Osteoblast (primary cell): Measurements from ENCODE around the gene DPP6. TPM values are rescaled to one million over a fixed set of nuclear protein-coding genes. Genes with fewer than 3 reads are reported as not detected.
A peak's percentile ranks its signal among the peaks of the same experiment; 100 is the strongest.

Experiments used
- DNase-seq: peaks from one replicate; pipeline ENCODE4 v3.0.0; 2011; ENCODE audit warnings: low spot score, mixed read lengths; ENCODE audit not compliant: insufficient read length; ENCODE audit errors: missing footprints
- H2AFZ ChIP-seq: 2 replicates; pipeline ENCODE4 v1.6.0; 2011; ENCODE audit warnings: mild to moderate bottlenecking, low read length
- H3K27ac ChIP-seq: 2 replicates; pipeline ENCODE4 v1.5.1; 2011; ENCODE audit warnings: mild to moderate bottlenecking, low read depth, low read length, moderate library complexity
- H3K27me3 ChIP-seq: 2 replicates; pipeline ENCODE4 v1.6.0; 2012; ENCODE audit warnings: mild to moderate bottlenecking, control low read depth, inconsistent platforms, low read length, moderate library complexity; ENCODE audit not compliant: insufficient read depth
- H3K36me3 ChIP-seq: 2 replicates; pipeline ENCODE4 v1.5.1; 2011; ENCODE audit warnings: mild to moderate bottlenecking, low read length, control low read depth, moderate library complexity; ENCODE audit not compliant: insufficient read depth
- H3K4me1 ChIP-seq: 2 replicates; pipeline ENCODE4 v1.5.1; 2011; ENCODE audit warnings: mild to moderate bottlenecking, low read length, control low read depth, moderate library complexity; ENCODE audit not compliant: insufficient read depth
- H3K4me2 ChIP-seq: 2 replicates; pipeline ENCODE4 v1.6.0; 2011; ENCODE audit warnings: mild to moderate bottlenecking, low read length; ENCODE audit not compliant: insufficient read depth
- H3K4me3 ChIP-seq: fragments of 200-600 bp; sonication (generic); 3 replicates; pipeline ENCODE4 v1.5.1; 2012; ENCODE audit warnings: mild to moderate bottlenecking, low read length, inconsistent platforms; ENCODE audit not compliant: insufficient read depth
- H3K79me2 ChIP-seq: 2 replicates; pipeline ENCODE4 v1.6.0; 2012; ENCODE audit warnings: mild to moderate bottlenecking, low read length, control low read depth, inconsistent platforms; ENCODE audit not compliant: insufficient read depth
- H3K9me3 ChIP-seq: 2 replicates; pipeline ENCODE4 v1.5.1; 2011; ENCODE audit warnings: low read depth, low read length, control low read depth
- H4K20me1 ChIP-seq: 2 replicates; pipeline ENCODE4 v1.6.0; 2012; ENCODE audit warnings: mild to moderate bottlenecking, low read length, control low read depth; ENCODE audit not compliant: insufficient read depth
- total RNA-seq: library from RNA; depleted of rRNA; stranded (reverse); fragments of >200 nt; gene quantifications from 2 replicates; pipeline ENCODE4 v1.2.3, GENCODE V29; 2012
- TF ChIP-seq, protein P1 (sequence below): IDR thresholded peaks from 2 replicates; pipeline ENCODE4 v1.5.1; 2011; ENCODE audit warnings: mild to moderate bottlenecking, low read depth, low read length, moderate library complexity; ENCODE audit errors: extremely low read depth

The DPP6 gene
- total RNA-seq, 1 donor, result not detected

DNA sequence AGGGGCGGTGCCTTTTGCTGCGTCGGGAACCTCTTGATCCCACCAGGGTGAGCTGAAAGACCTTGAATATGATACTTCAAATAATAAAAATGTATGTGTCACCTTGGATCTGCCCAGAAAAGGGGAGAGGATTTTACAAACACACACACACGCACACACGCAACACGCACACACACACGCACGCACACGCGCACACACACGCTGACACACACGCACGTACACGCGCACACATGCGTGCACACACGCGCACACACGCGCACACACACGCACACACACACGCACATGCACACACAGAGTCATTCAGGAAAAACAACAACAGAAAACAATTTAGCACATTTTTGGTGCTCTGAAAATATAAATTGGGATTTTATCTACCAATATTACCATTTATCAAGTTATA, 571.2 kb downstream of the DPP6 start:
- DNase-seq, result no peak
- Histone ChIP-seq H3K4me1 (no peaks in the 10 kb centered on the region), H3K79me2 (no peaks in the 10 kb centered on the region), H3K36me3 (no peaks in the 10 kb centered on the region), H4K20me1 (no peaks in the 10 kb centered on the region), H3K4me3 (no peak overlapping the region), H2AFZ (no peak overlapping the region), H3K9me3 (peaks cover 6% of the 10 kb centered on the region), H3K4me2 (no peak overlapping the region), H3K27me3 (no peaks in the 10 kb centered on the region), H3K27ac (no peak overlapping the region)
- TF ChIP-seq, protein P1, sequence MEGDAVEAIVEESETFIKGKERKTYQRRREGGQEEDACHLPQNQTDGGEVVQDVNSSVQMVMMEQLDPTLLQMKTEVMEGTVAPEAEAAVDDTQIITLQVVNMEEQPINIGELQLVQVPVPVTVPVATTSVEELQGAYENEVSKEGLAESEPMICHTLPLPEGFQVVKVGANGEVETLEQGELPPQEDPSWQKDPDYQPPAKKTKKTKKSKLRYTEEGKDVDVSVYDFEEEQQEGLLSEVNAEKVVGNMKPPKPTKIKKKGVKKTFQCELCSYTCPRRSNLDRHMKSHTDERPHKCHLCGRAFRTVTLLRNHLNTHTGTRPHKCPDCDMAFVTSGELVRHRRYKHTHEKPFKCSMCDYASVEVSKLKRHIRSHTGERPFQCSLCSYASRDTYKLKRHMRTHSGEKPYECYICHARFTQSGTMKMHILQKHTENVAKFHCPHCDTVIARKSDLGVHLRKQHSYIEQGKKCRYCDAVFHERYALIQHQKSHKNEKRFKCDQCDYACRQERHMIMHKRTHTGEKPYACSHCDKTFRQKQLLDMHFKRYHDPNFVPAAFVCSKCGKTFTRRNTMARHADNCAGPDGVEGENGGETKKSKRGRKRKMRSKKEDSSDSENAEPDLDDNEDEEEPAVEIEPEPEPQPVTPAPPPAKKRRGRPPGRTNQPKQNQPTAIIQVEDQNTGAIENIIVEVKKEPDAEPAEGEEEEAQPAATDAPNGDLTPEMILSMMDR, result no peak

DNA sequence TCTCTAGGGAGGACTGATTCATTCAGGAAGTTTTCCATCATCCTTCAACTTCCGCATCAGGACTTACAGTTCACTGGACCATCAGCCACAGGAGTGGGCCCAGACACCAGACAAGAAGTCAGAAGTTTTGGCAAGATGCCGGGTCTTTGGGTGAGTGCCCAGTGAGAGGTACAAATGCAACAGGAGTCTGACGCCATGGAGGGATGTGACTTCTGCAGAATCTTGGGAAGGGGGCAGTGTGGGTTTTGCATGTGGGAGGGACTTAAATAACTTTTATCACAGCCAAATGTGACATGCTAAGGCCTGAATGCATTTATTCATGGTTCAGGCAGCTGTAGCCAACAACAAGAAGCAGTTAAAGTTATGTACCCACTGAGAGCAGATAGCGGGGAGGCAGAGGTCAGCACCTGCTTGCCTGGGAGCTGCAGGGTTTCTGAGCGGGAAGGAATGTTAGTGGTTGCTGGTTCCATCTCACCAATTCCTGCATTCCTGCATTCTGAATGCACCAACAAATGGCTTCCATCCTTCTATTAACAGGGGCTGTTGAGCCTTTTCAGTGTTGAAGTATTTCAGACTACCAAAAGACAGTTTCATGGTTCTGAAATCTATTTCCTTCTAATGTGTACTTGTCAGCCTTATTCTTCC, 575.6 kb downstream of the DPP6 start:
- Histone ChIP-seq H2AFZ (no peak overlapping the region), H3K27ac (no peak overlapping the region), H3K9me3 (peaks cover 5% of the 10 kb centered on the region), H4K20me1 (no peaks in the 10 kb centered on the region), H3K79me2 (no peaks in the 10 kb centered on the region), H3K36me3 (no peaks in the 10 kb centered on the region), H3K4me3 (no peak overlapping the region), H3K27me3 (no peaks in the 10 kb centered on the region), H3K4me2 (no peak overlapping the region), H3K4me1 (no peaks in the 10 kb centered on the region)
- DNase-seq, result no peak
- TF ChIP-seq, protein P1, result no peak

GRCh38 chr7:154628556-154628955, 576.4 kb downstream of the DPP6 start:
- Histone ChIP-seq H3K27ac (no peak overlapping the region), H3K9me3 (peaks cover 5% of the 10 kb centered on the region), H3K79me2 (no peaks in the 10 kb centered on the region), H3K4me2 (no peak overlapping the region), H3K36me3 (no peaks in the 10 kb centered on the region), H4K20me1 (no peaks in the 10 kb centered on the region), H2AFZ (no peak overlapping the region), H3K4me3 (no peak overlapping the region), H3K27me3 (no peaks in the 10 kb centered on the region), H3K4me1 (no peaks in the 10 kb centered on the region)
- TF ChIP-seq, protein P1, result no peak
- DNase-seq, result no peak

DNA sequence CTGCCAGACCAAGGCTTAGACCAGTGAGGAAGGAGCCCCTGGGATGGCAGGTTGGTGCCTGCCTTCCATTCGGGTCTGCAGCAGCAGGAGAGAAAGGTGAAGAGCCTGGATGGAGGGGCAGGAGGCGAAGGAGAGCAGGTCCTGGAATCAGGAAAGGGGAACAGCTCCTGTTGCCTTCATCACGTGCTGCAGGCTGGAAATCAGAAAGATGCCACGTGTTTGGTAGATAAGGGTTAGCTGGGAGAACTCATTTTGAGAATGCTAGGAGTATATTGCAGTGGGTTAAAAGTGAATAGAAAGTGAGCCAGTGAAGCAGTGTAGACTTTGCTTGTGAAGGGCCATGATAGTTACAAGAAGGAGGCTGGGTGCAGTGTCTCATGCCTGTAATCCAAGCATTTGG, 579.0 kb downstream of the DPP6 start:
- H3K4me3 ChIP-seq, result no peak overlapping the region
- TF ChIP-seq, protein P1, result no peak

More for the DNA sequence above, 579.0 kb downstream of the DPP6 start:
- Histone ChIP-seq H3K27ac (no peak overlapping the region), H3K4me1 (no peaks in the 10 kb centered on the region), H3K36me3 (no peaks in the 10 kb centered on the region), H3K4me2 (no peak overlapping the region), H4K20me1 (no peaks in the 10 kb centered on the region), H3K27me3 (no peaks in the 10 kb centered on the region), H3K79me2 (no peaks in the 10 kb centered on the region), H2AFZ (no peak overlapping the region), H3K9me3 (peaks cover 7% of the 10 kb centered on the region)
- DNase-seq, result peak; percentile 58
